ENCODE results near the gene KCTD19.

Gene KCTD19

DNA sequence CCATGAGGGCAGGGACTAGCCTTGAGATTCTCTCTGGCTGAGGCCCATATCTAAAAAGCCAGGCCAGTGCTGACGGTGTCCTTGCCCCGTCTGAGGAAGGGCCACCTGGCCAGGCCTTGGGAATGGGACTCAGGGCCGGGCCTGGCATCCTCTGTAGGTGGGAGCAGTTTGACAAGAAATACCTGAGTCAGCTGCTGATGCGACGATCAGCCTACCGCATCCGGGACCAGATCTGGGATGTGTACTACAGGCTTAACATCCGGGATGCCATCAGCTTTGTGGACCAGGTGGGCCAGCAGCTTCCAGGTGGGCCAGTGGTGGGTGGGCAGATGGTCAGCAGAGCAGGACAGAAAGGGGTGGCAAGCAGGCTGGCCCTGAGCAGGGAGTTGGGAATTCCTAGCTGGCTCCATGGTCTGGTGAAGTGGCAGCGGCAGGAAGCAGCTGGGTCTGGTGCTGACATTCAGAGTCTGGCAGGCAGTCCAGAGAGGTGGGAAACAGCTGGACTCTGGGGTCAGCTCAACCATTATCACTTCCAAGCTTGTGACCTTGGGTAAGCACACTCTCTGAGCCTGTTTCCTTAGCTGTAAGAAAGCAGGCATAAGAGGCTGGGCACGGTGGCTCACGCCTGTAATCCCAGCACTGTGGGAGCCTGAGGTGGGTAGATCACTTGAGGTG, 68.2 kb downstream of the KCTD19 start:
- DNase-seq (ENCODE audit: low read depth): no peak

GRCh38 chr16:67257486-67258160, 68.9 kb downstream of the KCTD19 start:
- no peak for DNase-seq (ENCODE audit: low read depth)

GRCh38 chr16:67256701-67257230, 69.8 kb downstream of the KCTD19 start:
- no peak for DNase-seq (ENCODE audit: low read depth)

- DNase-seq (ENCODE audit: low read depth): no peak
Observed at GRCh38 chr16:67255553-67256221, 70.9 kb downstream of the KCTD19 start.

DNA sequence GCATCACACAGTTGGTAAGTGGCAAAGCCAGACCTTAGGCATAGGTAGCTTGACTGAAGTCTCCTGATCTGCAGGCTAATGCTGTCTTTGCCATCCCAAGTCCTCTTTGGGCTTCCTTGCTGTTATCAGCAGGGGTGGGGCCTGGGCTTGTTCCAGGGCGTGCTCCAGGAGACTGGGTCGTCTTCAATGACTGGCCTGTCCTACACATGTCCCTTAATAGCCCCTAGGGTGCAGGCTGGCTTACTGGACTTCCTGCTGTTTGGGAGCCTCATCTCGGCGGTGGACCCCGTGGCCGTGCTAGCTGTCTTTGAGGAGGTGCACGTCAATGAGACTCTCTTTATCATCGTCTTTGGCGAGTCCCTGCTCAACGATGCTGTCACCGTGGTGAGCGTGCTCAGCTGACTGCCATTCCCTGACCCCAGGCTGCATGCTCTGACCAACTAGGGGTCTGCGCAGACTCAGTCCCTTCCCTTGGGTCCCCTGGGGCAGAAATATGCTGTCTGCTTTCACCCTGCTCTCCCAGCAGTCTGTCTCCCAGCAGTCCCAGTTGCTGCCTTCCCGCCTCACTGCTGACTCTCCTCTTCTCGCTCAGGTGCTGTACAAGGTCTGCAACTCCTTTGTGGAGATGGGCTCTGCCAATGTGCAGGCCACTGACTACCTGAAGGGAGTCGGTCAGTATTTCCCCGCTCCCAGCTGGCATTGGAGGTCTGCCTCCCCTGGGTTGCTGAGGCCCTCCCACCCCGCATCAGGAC, 71.6 kb downstream of the KCTD19 start:
- DNase-seq (ENCODE audit: low read depth): no peak

DNA sequence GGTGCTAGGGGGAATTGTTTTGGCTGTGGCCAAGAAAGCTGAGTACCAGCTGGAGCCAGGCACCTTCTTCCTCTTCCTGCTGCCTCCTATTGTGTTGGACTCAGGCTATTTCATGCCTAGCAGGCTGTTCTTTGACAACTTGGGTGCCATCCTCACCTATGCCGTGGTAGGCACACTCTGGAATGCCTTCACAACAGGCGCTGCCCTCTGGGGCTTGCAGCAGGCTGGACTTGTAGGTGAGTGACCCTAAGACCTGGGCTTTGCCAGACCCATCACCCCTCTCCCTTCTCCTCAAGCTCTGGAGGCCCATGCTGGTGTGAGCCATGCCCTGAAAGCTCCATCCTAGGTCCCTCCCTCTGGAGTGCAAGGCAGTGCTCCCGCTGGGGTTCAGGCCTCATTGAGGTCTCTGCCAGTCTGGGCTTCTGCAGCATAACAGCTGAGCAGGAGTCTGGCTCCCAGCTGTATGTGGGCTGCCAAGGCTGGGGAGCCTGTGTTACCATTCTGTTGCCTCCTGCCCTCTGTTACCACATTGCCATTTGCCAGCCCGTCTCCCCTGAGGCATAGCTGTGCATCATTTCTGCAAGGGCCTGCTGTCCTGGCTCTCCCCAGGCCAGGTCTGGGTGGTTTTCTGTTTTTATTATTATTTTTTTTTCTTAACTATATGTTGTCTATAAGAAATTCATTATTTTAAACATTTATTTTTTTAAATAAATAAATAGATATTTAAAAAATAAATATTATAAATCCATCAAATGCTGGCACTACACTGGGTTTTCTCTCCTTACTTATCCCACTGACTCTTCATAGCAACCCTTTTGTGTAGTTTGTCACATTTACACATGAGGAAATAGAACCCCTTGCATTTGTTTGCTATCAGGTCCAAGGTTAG, 73.7 kb downstream of the KCTD19 start:
- DNase-seq (ENCODE audit: low read depth): no peak

DNA sequence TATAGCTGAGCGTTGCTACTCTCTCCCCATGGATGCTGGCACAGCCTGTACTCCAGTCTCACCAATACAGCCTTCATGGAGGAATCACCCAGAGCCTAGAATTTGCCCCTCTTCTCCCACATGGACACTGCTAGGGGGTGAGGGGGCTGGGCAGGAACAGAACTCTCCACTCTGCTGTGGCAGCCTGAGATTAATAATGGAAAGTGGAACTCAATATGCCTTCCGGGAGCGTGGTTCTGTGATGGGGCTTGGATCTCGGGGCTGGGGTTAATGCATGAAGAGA, 76.6 kb downstream of the KCTD19 start:
- DNase-seq (ENCODE audit: low read depth): no peak

- DNase-seq (ENCODE audit: low read depth): no peak
Observed at GRCh38 chr16:67249178-67250044, 77.1 kb downstream of the KCTD19 start.

DNA sequence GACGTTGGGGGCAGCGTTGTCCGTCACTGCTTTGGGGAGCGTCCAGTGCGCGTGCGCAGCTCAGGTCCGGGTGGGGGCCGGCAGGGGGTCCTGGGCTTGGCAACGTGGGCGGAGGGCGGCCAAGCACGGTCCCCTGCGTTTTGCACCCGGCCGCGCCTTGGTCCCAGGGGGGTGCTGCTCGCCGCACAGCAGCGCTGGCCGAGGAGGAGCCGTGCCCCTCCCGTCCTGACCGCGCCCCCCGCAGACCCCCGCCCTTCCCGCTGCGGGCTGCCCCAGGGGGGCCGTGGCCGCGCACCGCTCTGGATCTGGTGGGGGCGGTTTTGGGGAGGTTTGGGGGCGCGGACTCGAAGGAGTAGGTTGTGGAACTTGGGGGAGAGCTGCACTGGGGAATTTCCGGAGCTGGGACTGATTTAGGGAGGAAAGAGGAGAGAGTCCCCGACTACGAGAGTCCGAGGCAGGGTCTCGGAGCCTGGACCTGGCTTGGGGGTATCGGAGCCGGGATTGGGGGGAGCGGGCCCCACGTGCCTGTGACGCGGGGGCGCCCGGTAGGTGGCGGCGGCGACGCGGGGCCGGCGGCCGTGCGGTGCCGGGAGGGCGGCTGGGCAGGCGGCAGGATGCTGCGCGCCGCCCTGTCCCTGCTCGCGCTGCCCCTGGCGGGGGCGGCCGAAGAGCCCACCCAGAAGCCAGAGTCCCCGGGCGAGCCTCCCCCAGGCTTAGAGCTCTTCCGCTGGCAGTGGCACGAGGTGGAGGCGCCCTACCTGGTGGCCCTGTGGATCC, 78.0 kb downstream of the KCTD19 start, which contains the start of gene SLC9A5:
Gene SLC9A5, plus strand, starts transcription at position 579 of the 777 bp plus-strand sequence. Its CDS starts 36 bp downstream, at position 615.
- no peak for DNase-seq (ENCODE audit: low read depth)

DNA sequence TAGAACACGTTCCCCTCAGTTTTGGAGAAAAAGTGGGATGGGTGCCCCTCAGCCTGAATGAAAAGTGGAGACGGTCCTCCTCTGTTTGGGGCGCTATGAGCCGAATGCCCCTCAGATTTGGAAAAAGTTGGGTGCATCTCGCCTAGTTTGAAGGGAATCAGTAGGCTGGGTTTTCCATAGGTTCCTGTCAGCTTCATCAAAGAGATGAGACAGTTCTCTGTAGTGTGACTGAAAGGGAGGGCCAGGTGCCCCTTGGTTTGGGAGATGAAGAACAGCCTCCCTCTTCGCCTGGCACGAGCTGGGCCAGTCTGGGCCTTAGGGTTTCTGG, 78.5 kb downstream of the KCTD19 start:
- no peak for DNase-seq (ENCODE audit: low read depth)

GRCh38 chr16:67247192-67248072, 79.1 kb downstream of the KCTD19 start, which contains the start of gene FHOD1:
TSS of gene FHOD1 (minus strand) at chr16:67247481. CDS start at chr16:67247410, 71 bp downstream.
- DNase-seq (ENCODE audit: low read depth): peak; percentile 92

DNA sequence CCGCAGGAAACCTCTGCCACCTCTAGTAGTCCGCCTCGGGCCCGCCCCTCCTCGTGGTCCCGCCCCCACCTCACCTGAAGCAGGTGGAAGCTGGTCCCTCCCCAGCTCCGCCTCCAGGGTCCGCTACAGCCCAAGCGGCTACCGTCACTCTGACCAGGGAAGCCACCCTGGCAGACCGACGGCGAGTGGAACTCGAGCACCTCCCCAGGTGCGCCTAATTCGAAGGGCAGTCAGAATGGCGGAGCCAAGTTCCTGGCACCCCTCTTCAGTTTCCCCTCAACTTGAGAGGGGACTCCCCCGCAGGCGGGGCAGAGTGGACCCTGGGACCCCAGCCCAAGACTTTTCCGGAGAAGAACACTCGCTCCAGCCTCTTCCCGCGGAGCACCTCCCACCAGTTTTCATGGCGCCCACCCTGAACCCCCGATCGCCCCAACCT, 79.8 kb downstream of the KCTD19 start:
- DNase-seq (ENCODE audit: low read depth): no peak

GRCh38 chr16:67246081-67246755, 80.3 kb downstream of the KCTD19 start:
- DNase-seq (ENCODE audit: low read depth): no peak

GRCh38 chr16:67245674-67246080, 80.9 kb downstream of the KCTD19 start:
- no peak for DNase-seq (ENCODE audit: low read depth)

- DNase-seq (ENCODE audit: low read depth): no peak
Observed at GRCh38 chr16:67245186-67245585, 81.4 kb downstream of the KCTD19 start.

DNA sequence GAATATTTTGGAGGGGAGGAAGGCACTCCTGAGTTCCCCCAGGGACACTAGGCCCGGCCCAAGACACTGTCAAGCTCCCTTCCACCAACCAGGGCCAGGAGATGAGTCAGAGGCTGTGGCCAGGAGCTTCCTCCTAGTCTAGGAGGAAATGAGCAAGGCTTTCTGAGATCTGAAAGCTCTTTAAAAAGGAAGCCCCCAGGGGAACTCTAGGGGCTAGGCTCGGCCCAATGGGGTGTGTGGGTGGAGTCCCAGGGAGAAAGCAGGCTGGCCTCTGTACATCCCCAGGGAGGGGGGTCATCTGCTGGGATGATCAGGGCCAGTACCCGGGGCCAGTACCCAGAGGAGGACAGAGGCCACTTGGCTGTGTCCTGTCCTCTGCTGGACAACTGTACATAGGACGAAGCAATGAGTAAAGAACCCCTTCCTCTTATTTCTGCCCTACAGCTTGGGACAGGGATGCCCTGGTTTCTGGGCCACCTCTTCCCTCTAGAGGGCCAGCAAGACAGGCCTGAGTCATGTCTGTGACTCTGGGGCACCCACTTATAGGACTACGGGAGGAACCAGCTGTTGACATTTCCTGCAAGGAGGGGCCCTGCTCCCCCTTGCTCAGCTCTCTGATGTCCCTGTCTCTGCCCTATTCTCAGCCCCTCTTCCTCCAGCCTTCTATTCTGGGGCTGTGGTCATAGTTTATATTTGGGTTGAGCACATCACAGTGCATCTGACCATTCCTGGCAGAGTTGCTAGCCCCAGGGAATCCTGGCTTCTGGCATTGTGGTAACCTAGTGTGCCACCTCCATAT, 82.0 kb downstream of the KCTD19 start:
- peak; percentile 66 for DNase-seq (ENCODE audit: low read depth)

DNA sequence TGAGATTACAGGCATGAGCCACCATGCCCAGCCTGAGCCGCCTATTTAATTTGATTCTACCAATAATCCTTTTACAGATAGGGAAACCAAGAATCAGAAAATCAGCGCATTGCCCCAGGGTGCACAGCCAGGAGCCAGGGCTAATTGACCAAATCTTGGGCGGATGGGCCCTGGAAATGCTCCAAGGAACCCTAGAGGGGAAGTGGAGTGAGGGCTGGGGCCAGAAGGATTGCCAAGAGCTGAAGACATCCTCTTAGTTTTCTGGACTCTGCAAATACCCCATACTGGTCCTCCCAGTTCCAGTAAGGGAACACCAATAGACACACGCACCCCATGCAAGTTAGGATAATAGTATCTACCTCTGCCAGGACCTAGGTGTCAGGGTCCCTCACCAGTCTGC, 83.1 kb downstream of the KCTD19 start:
- DNase-seq (ENCODE audit: low read depth): no peak

All from stimulated activated CD4-positive, alpha-beta T cell treated with anti-CD3 and anti-CD28 coated beads, Interleukin-2, amount 100 ng/mL, for 4 hours (primary cell).